Endometrium (tissue), 2 donors: Measurements from ENCODE around the gene MYLK4.

ENCODE experiments used
- FAIRE-seq: peaks from 2 replicates; lab custom pipeline; 2012; peaks lifted over from hg19 to GRCh38; lab: Jason Lieb, UNC
- donor health status: control.
- donor health status: control.

Gene MYLK4

GRCh38 chr6:2695454-2696095 is 55.1 kb downstream of the MYLK4 start:
- FAIRE-seq: no peak

GRCh38 chr6:2693231-2693630 is 57.5 kb downstream of the MYLK4 start:
- FAIRE-seq: no peak

GRCh38 chr6:2688401-2689064 is 62.2 kb downstream of the MYLK4 start:
- no peak for FAIRE-seq

GRCh38 chr6:2687456-2687855 is 63.3 kb downstream of the MYLK4 start:
- FAIRE-seq: no peak

GRCh38 chr6:2686515-2686914 is 64.2 kb downstream of the MYLK4 start:
- no peak for FAIRE-seq

GRCh38 chr6:2684766-2685754 is 65.7 kb downstream of the MYLK4 start:
- no peak for FAIRE-seq

- FAIRE-seq: no peak
Measured at GRCh38 chr6:2684103-2684749, 66.5 kb downstream of the MYLK4 start.

GRCh38 chr6:2680264-2680922 is 70.3 kb downstream of the MYLK4 start:
- FAIRE-seq: no peak

GRCh38 chr6:2677080-2677593 is 73.6 kb downstream of the MYLK4 start:
- no peak for FAIRE-seq

GRCh38 chr6:2676048-2676447 is 74.7 kb downstream of the MYLK4 start:
- FAIRE-seq: no peak

GRCh38 chr6:2674857-2675256 is 75.9 kb downstream of the MYLK4 start:
- FAIRE-seq: no peak

- no peak for FAIRE-seq
Measured at GRCh38 chr6:2669067-2669700, 81.5 kb downstream of the MYLK4 start.

GRCh38 chr6:2667617-2668016 is 83.1 kb downstream of the MYLK4 start:
- FAIRE-seq: no peak

- no peak for FAIRE-seq
Measured at GRCh38 chr6:2666906-2667575, 83.7 kb downstream of the MYLK4 start.

- no peak for FAIRE-seq
Measured at GRCh38 chr6:2665146-2666070, 85.3 kb downstream of the MYLK4 start.

GRCh38 chr6:2663123-2663522 is 87.6 kb downstream of the MYLK4 start:
- FAIRE-seq: no peak

- FAIRE-seq: no peak
Measured at GRCh38 chr6:2661651-2662050, 89.1 kb downstream of the MYLK4 start.

GRCh38 chr6:2659882-2660281 is 90.8 kb downstream of the MYLK4 start:
- no peak for FAIRE-seq

GRCh38 chr6:2659381-2659780 is 91.3 kb downstream of the MYLK4 start:
- FAIRE-seq: no peak
